ENCODE measurements around the gene TOM1L1.

Gene TOM1L1

DNA sequence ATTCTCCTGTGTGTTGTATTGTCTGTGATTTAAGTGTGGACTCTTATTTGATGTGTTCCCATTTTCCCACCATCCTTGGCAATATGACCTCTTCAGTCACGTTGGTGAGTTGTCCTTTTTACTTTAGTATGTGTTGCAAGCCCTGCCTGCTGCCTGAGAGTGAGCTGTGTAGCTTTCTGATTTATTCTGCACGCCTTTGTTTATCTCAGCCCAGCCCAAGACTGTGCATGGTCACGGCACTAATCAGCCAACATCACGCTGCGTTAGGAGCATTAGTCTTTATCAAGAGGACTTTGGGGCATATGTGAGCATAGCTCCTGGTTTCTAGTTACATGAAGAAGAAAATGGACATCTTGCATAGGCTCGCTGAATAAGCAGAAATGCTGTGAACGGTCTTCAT is 6.0 kb downstream of the TOM1L1 start:
- in situ Hi-C loops (cut with HindIII; ENCODE audit: low pct_ligation_motif_present, low sequenced_read_pairs), result no loop called here
- H3K27ac ChIP-seq, result no peak overlapping the region

DNA sequence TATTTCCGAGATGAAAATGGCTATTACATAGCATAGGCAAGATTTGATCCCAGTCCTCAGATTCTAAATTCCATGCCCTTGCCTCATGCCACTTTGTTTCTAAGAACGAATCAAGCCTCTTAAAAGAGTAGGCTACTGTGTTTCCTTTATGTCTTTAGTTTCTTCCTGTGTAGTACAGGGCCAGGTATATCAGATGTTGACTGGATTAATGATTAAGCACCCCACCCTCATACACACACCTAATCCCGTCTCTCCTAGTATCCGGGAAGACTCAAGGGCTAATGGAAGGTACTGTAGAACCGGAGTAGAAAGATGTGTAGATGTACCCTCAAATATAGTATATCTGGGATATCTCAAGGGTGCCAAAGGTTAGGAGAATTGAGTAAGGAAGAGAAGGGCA is 6.7 kb downstream of the TOM1L1 start:
- in situ Hi-C loops (cut with HindIII; ENCODE audit: low pct_ligation_motif_present, low sequenced_read_pairs), result no loop called here
- Histone ChIP-seq H3K27ac (no peak overlapping the region), H3K27me3 (replicated peaks) (no peaks in the 10 kb centered on the region), H3K36me3 (replicated peaks) (no peaks in the 10 kb centered on the region), H3K4me3 (ENCODE audit: low read depth, low read length) (no peak overlapping the region)
- DNase-seq, result no peak
- TF ChIP-seq, protein P1, sequence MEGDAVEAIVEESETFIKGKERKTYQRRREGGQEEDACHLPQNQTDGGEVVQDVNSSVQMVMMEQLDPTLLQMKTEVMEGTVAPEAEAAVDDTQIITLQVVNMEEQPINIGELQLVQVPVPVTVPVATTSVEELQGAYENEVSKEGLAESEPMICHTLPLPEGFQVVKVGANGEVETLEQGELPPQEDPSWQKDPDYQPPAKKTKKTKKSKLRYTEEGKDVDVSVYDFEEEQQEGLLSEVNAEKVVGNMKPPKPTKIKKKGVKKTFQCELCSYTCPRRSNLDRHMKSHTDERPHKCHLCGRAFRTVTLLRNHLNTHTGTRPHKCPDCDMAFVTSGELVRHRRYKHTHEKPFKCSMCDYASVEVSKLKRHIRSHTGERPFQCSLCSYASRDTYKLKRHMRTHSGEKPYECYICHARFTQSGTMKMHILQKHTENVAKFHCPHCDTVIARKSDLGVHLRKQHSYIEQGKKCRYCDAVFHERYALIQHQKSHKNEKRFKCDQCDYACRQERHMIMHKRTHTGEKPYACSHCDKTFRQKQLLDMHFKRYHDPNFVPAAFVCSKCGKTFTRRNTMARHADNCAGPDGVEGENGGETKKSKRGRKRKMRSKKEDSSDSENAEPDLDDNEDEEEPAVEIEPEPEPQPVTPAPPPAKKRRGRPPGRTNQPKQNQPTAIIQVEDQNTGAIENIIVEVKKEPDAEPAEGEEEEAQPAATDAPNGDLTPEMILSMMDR (IDR thresholded peaks at IDR 0.05; ENCODE audit: low read depth, low read length, missing control alignments), result no peak

More for the DNA sequence above, 6.0 kb downstream of the TOM1L1 start:
- TF ChIP-seq, protein P1 (IDR thresholded peaks at IDR 0.05; ENCODE audit: low read depth, low read length, missing control alignments), result no peak
- DNase-seq, result no peak
- Histone ChIP-seq H3K36me3 (replicated peaks) (no peaks in the 10 kb centered on the region), H3K27me3 (replicated peaks) (no peaks in the 10 kb centered on the region), H3K4me3 (ENCODE audit: low read depth, low read length) (no peak overlapping the region)

DNA sequence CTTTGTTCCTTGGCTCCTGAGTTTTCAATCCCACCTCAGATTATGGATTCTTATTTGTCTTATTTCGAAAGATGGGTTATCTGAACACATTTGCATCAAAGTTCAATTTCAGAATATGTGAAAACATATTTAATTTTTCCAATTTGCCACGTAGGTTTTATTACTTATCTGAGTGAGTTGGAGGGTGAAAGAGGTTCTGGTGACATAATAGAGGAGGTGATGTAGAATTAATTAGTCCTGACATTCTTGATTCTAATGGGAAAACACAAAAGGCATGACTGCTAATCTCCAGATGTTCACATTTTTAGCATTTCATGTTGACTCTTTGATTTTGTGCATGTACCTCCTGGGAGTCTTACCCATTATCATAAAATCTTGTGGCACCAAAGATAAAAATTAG is 9.1 kb downstream of the TOM1L1 start:
- H3K36me3 ChIP-seq (replicated peaks), result peaks cover 3% of the 10 kb centered on the region
- in situ Hi-C loops (cut with HindIII; ENCODE audit: low pct_ligation_motif_present, low sequenced_read_pairs), result no loop called here

DNA sequence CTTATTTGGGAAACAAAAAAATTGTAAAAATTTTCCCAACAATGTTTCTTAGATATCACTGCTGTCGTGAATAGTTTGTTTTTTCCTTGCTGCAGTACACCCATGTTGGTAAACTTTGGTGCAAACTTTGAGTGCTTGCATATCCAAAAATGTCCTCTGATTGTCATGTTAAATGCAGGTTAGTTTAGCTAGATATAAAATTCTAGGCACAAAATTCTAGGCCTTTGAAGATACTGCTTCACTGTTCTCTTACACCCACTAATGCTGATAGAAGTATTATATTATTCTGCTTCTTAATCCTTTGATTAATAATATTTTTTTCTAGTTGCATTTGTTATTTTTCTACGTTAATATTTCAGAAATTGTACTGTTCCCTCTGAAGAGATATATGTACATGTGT is 16.1 kb downstream of the TOM1L1 start:
- no peak for DNase-seq
- Histone ChIP-seq H3K36me3 (replicated peaks) (peaks cover 28% of the 10 kb centered on the region), H3K4me3 (ENCODE audit: low read depth, low read length) (no peak overlapping the region), H3K27ac (no peak overlapping the region), H3K27me3 (replicated peaks) (no peaks in the 10 kb centered on the region)
- in situ Hi-C loops (cut with HindIII; ENCODE audit: low pct_ligation_motif_present, low sequenced_read_pairs), result no loop called here
- TF ChIP-seq, protein P1 (IDR thresholded peaks at IDR 0.05; ENCODE audit: low read depth, low read length, missing control alignments), result no peak

More for the DNA sequence above, 9.1 kb downstream of the TOM1L1 start:
- no peak overlapping the region for H3K27ac ChIP-seq
- H3K4me3 ChIP-seq (ENCODE audit: low read depth, low read length), result no peak overlapping the region
- TF ChIP-seq, protein P1 (IDR thresholded peaks at IDR 0.05; ENCODE audit: low read depth, low read length, missing control alignments), result no peak
- DNase-seq, result no peak
- H3K27me3 ChIP-seq (replicated peaks), result no peaks in the 10 kb centered on the region

DNA sequence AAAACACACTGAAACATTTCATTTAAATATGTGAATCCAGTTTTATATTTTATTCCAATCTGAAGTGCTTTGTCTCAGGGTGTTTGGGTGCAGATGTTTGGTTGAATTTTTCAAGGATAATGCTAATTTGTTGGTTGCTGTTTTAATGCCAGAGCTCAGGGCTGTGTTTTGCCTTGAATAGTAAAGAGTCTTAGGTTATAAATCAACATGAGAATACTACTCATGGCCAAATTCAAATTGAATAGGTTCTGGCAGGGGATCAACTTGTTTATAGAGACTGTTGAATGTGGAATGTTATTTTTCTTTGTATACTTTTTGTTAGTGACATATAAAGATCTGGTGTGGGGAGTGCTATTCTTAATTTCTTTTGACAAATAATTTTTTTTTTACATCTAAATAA is 18.8 kb downstream of the TOM1L1 start:
- Histone ChIP-seq H3K36me3 (replicated peaks) (peaks cover 28% of the 10 kb centered on the region), H3K27me3 (replicated peaks) (no peaks in the 10 kb centered on the region), H3K27ac (no peak overlapping the region), H3K4me3 (ENCODE audit: low read depth, low read length) (no peak overlapping the region)
- in situ Hi-C loops (cut with HindIII; ENCODE audit: low pct_ligation_motif_present, low sequenced_read_pairs), result no loop called here
- DNase-seq, result no peak
- TF ChIP-seq, protein P1 (IDR thresholded peaks at IDR 0.05; ENCODE audit: low read depth, low read length, missing control alignments), result no peak

DNA sequence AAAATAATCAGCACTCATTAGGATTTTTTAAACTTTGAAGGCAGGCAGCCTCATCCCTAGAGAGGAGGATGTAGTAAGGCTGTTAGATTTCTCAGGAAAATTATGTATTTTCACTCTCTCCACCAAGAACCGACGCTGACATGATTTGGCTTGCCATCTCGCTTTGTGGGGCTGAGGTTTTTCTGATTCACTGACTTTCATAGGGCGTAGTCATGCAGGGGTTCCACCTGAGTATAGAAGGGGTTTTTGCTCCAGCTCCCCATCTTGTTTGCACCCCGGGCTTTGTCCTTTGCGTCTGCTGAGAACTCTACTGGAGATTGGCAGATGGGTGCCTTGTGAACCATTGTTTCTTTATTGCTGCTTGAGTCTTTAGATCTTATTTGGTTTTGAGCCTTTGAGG is 20.2 kb downstream of the TOM1L1 start:
- no peak overlapping the region for H3K4me3 ChIP-seq (ENCODE audit: low read depth, low read length)
- in situ Hi-C loops (cut with HindIII; ENCODE audit: low pct_ligation_motif_present, low sequenced_read_pairs), result no loop called here
- H3K27ac ChIP-seq, result no peak overlapping the region
- peaks cover 19% of the 10 kb centered on the region for H3K36me3 ChIP-seq (replicated peaks)
- no peak for DNase-seq
- TF ChIP-seq, protein P1 (IDR thresholded peaks at IDR 0.05; ENCODE audit: low read depth, low read length, missing control alignments), result no peak
- H3K27me3 ChIP-seq (replicated peaks), result no peaks in the 10 kb centered on the region
